HG03571 (cell line): ENCODE results near the gene STK39.

Experiments
- ATAC-seq: cut with Tn5 transposase; IDR thresholded peaks from one replicate; pipeline ENCODE4 v1.9.1; 2021; ENCODE audit not compliant: unreplicated experiment

Gene STK39

GRCh38 chr2:168185583-168186274 is 61.7 kb downstream of the STK39 start:
- no peak for ATAC-seq

GRCh38 chr2:168184681-168185513 is 62.5 kb downstream of the STK39 start:
- no peak for ATAC-seq

GRCh38 chr2:168183308-168183997 is 63.9 kb downstream of the STK39 start:
- ATAC-seq: no peak

GRCh38 chr2:168182550-168183249 is 64.7 kb downstream of the STK39 start:
- no peak for ATAC-seq

- ATAC-seq: no peak
Observed at GRCh38 chr2:168181825-168182224, 65.6 kb downstream of the STK39 start.

- no peak for ATAC-seq
Observed at GRCh38 chr2:168180914-168181313, 66.5 kb downstream of the STK39 start.

- ATAC-seq: no peak
Observed at GRCh38 chr2:168180483-168180882, 66.9 kb downstream of the STK39 start.

GRCh38 chr2:168179592-168179991 is 67.8 kb downstream of the STK39 start:
- no peak for ATAC-seq

- no peak for ATAC-seq
Observed at GRCh38 chr2:168178520-168179324, 68.7 kb downstream of the STK39 start.

GRCh38 chr2:168176402-168176801 is 71.0 kb downstream of the STK39 start:
- ATAC-seq: no peak

GRCh38 chr2:168175469-168175868 is 71.9 kb downstream of the STK39 start:
- ATAC-seq: no peak

GRCh38 chr2:168174756-168175155 is 72.6 kb downstream of the STK39 start:
- no peak for ATAC-seq

GRCh38 chr2:168172071-168172470 is 75.3 kb downstream of the STK39 start:
- ATAC-seq: no peak

- no peak for ATAC-seq
Observed at GRCh38 chr2:168171059-168171762, 76.2 kb downstream of the STK39 start.

- no peak for ATAC-seq
Observed at GRCh38 chr2:168169097-168169745, 78.2 kb downstream of the STK39 start.

- no peak for ATAC-seq
Observed at GRCh38 chr2:168167511-168168263, 79.7 kb downstream of the STK39 start.

- ATAC-seq: no peak
Observed at GRCh38 chr2:168166902-168167510, 80.4 kb downstream of the STK39 start.
